GM12892 (cell line): ENCODE measurements around the gene CPEB3.

Source experiments
- POLR2A ChIP-seq: IDR thresholded peaks from 2 replicates; pipeline ENCODE4 v1.6.1; 2011; ENCODE audit warnings: low read depth, low read length, control low read depth
- POLR2AphosphoS5 ChIP-seq: IDR thresholded peaks from 2 replicates; pipeline ENCODE4 v1.6.1; 2011; ENCODE audit warnings: low read depth, low read length, control low read depth
- TAF1 ChIP-seq: IDR thresholded peaks from 2 replicates; pipeline ENCODE4 v1.6.1; 2011; ENCODE audit warnings: low read depth, mild to moderate bottlenecking, control low read depth, low read length, borderline replicate concordance

DNA sequence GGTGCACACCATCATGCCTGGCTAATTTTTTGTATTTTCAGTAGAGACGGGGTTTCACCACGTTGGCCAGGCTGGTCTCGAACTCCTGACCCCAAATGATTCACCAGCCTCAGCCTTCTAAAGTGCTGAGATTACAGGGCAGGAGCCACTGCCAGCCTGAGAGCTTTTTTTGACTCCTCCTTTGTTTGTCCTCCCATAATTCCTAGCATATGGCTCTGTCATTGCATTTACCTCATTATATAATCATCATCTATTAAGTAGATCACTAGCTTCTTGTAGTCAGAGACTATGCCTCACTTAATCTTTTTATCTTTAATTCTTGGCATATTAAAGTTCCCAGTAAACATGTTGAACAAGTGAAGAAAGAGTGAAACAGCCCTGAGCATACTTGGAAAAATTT, 82.1 kb downstream of the CPEB3 start:
- no peak for TF ChIP-seq POLR2A
- no peak for TF ChIP-seq POLR2AphosphoS5
- no peak for TF ChIP-seq TAF1
